Adrenal gland (tissue), 12 donors: ENCODE measurements around the gene C1QL1. TPM values are rescaled to one million over a fixed set of nuclear protein-coding genes. Genes with fewer than 3 reads are reported as not detected.

Source experiments
- DNase-seq, 7 donors: peaks; one replicate each; pipeline ENCODE4 v3.0.0-alpha.2; 2019 to 2020
- H3K27ac ChIP-seq, 5 donors: fragments of 200-600 bp; sonication (generic) in 4 of 5; 1 replicate in 3 of 5; 2 replicates in 2 of 5; pipeline versions ENCODE4 v1.5.1 to v1.8.0; 2016 to 2020; ENCODE audit warnings: mild to moderate bottlenecking in 1 of 5
- H3K27me3 ChIP-seq: fragments of 200-600 bp; 2 replicates; pipeline ENCODE4 v1.8.0; 2021
- H3K36me3 ChIP-seq, 2 donors: fragments of 200-600 bp; replicated peaks in 1 of 2; 1 replicate in 1 of 2; 2 replicates in 1 of 2; pipeline versions ENCODE4 v1.5.1 to v1.8.0; 2018 to 2022
- H3K4me1 ChIP-seq, 2 donors: fragments of 200-600 bp; replicated peaks in 1 of 2; 1 replicate in 1 of 2; 2 replicates in 1 of 2; pipeline versions ENCODE4 v1.5.1 to v1.8.0; 2018 to 2021
- H3K4me3 ChIP-seq, 4 donors: fragments of 200-600 bp; sonication (generic) in 3 of 4; one replicate each; pipeline ENCODE4 v1.5.1; 2016 to 2018
- H3K9me3 ChIP-seq, 3 donors: fragments of 200-600 bp; sonication (generic) in 1 of 3; replicated peaks in 1 of 3; 1 replicate in 2 of 3; 2 replicates in 1 of 3; pipeline versions ENCODE4 v1.5.1 to v1.8.0; 2016 to 2021
- CTCF ChIP-seq, 6 experiments: fragments of 450-650 bp in 4 of 6; fragments of 200-600 bp in 2 of 6; sonication (generic) in 1 of 6; IDR thresholded peaks; 1 replicate in 5 of 6; 2 replicates in 1 of 6; pipeline versions ENCODE4 v1.5.1 to v1.8.0; 2016 to 2021; ENCODE audit warnings: antibody characterized with exemption in 6 of 6, mild to moderate bottlenecking in 2 of 6, moderate library complexity in 1 of 6
- POLR2A ChIP-seq, 2 donors: fragments of 450-650 bp; IDR thresholded peaks; one replicate each; pipeline ENCODE4 v1.6.1; 2017; ENCODE audit warnings: antibody characterized with exemption in 2 of 2, mild to moderate bottlenecking in 2 of 2, moderate library complexity in 1 of 2
- WGBS, 4 donors: extraction: QIAGEN DNeasy Blood & Tissue Kit in 2 of 4; methylation state at CpG; one replicate each; pipeline versions ENCODE4 v1.1.5 to v1.1.7; 2013 to 2017; 5-methylcytosine and 5-hydroxymethylcytosine counted together
- intact Hi-C, 2 donors: fragments of 100-400 bp; cut with DNase I; formaldehyde crosslinking; loops; one replicate each; pipeline versions ENCODE4 v1.14.1 to v1.15.0; 2022 to 2023
- polyA plus RNA-seq, 3 donors: library from polyadenylated mRNA; stranded (reverse); fragments of 200-250 nt in 2 of 3; fragments of 350-450 nt in 1 of 3; fragmentation: Illumina TruSeq in 1 of 3; extraction: RNeasy Lipid Tissue Mini Kit (QIAGEN cat#74804) in 1 of 3; gene quantifications; one replicate each; pipeline ENCODE4 v1.2.3, GENCODE V29; 2013 to 2014
- total RNA-seq, 9 donors: library from RNA; depleted of rRNA in 4 of 9; stranded (reverse); fragments of >200 nt in 4 of 9; fragments of 120-200 nt in 1 of 9; fragmentation: NEBNext Ultra II Directional in 1 of 9; extraction: Animal tissue kit (Norgen Biotek cat#: 25700) in 1 of 9; gene quantifications; one replicate each; pipeline versions ENCODE4 v1.1.0 to v1.2.4, GENCODE V29; 2013 to 2023
- donor health status: healthy with polysubstance abuse.
- donor health status: Bipolar disorder and iron deficiency.
- donor health status: DM: yes; HTN: yes; CAD: no.
- donor health status: DM: no; HTN: no; CAD: no.
- donor health status: DM: no; HTN: no; CAD: no.
- donor health status: DM: yes; HTN: yes; CAD: no.

C1QL1 gene
- total and polyA plus RNA-seq, 12 donors: 0.27 to 3.3 (median 1.1) TPM; not detected in 4

- Histone ChIP-seq H3K9me3 (no peaks in the 10 kb centered on the region), H3K27ac (no peak overlapping the region), H3K36me3 (no peaks in the 10 kb centered on the region), H3K27me3 (peaks cover 27% of the 10 kb centered on the region), H3K4me3 (no peak overlapping the region), H3K4me1 (no peaks in the 10 kb centered on the region)
- intact Hi-C loops: no loop called here
- WGBS, 4 donors: 61 to 72% (median 66%) methylated on average over 2 of the region's 2 CpGs
- DNase-seq: no peak
- TF ChIP-seq CTCF (IDR thresholded peaks at IDR 0.05): no peak
- no peak for TF ChIP-seq POLR2A (IDR thresholded peaks at IDR 0.05)
Measured at GRCh38 chr17:44960691-44961090, 7.4 kb downstream of the C1QL1 start.

GRCh38 chr17:44959821-44960531, 8.1 kb downstream of the C1QL1 start:
- no peak for DNase-seq
- Histone ChIP-seq H3K4me3 (no peak overlapping the region), H3K36me3 (no peaks in the 10 kb centered on the region), H3K4me1 (no peaks in the 10 kb centered on the region), H3K9me3 (no peaks in the 10 kb centered on the region), H3K27ac (no peak overlapping the region), H3K27me3 (peaks cover 21% of the 10 kb centered on the region)
- intact Hi-C loops: no loop called here
- TF ChIP-seq CTCF (IDR thresholded peaks at IDR 0.05) (no peak), POLR2A (IDR thresholded peaks at IDR 0.05) (no peak)
- 24 to 38% (median 30%) methylated on average over 21 to 56 of the region's 56 CpGs for WGBS, 4 donors

GRCh38 chr17:44956998-44957981, 10.8 kb downstream of the C1QL1 start:
- no peak overlapping the region for H3K4me3 ChIP-seq
- no peaks in the 10 kb centered on the region for H3K36me3 ChIP-seq
- no peak for TF ChIP-seq CTCF (IDR thresholded peaks at IDR 0.05)
- no peak for TF ChIP-seq POLR2A (IDR thresholded peaks at IDR 0.05)
- no peak for DNase-seq
- peaks cover 11% of the 10 kb centered on the region for H3K27me3 ChIP-seq
- 54 to 80% (median 70%) methylated on average over 6 to 8 of the region's 8 CpGs for WGBS, 4 donors
- intact Hi-C loops: no loop called here
- H3K9me3 ChIP-seq: no peaks in the 10 kb centered on the region
- no peak overlapping the region for H3K27ac ChIP-seq
- no peaks in the 10 kb centered on the region for H3K4me1 ChIP-seq

GRCh38 chr17:44955674-44956425, 12.3 kb downstream of the C1QL1 start:
- no peak for DNase-seq
- WGBS, 4 donors: 59 to 74% (median 67%) methylated on average over 3 to 8 of the region's 8 CpGs
- H3K4me3 ChIP-seq: no peak overlapping the region
- TF ChIP-seq CTCF (IDR thresholded peaks at IDR 0.05) (no peak), POLR2A (IDR thresholded peaks at IDR 0.05) (no peak)
- peaks cover 8% of the 10 kb centered on the region for H3K27me3 ChIP-seq
- H3K9me3 ChIP-seq: no peaks in the 10 kb centered on the region
- H3K27ac ChIP-seq: no peak overlapping the region
- no peaks in the 10 kb centered on the region for H3K36me3 ChIP-seq
- H3K4me1 ChIP-seq: no peaks in the 10 kb centered on the region
- intact Hi-C loops: no loop called here
